Suppressor macrophage (primary cell): ENCODE results near the gene ELK3.

Experiments
- DNase-seq, 4 experiments: peaks; one replicate each; pipeline ENCODE4 v3.0.0-alpha.2; 2020 to 2022

ELK3 gene

DNA sequence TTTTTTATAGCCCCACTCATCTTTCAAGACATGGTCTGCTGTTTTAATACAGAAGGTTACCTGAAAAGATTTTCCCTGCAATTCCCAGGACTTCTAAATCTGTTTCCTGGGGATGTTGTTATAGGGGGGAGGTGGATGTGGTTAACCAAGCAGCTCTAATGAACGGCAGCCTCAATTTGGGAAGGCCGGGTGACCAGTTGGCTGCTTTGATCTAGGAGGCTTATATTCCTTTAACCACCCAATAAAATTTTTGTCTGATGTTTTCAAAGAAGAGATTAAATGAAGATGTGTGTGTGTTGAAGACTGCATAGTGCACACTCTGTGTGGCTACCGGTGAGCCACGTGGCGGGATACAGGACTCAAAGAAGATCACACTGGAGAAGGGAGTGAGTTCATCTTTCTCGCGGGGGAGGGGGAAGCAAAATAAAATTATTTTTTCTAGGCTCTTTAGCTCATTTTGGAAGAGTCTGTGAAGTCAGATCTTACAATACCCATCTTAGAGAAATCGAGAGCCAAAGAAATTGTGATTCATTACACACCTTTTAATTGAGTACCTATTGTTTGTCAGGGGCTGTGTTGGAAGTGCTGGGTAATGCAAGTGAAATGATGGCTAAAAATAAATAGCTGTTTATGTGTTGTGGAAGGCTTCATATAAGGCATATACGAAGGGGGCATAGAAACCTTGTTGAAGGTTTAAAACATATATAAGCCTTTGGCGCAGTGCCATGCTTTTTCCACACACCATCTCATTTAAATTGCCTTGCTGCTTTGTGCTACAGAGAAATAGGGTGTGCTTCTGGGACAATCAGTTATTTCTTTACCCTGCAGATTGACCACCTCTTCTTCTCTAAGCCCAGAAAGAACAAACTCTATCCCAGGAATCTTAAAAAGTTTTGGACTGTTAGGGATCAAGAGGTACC is 18.5 kb downstream of the ELK3 start:
- DNase-seq, result no peak

DNA sequence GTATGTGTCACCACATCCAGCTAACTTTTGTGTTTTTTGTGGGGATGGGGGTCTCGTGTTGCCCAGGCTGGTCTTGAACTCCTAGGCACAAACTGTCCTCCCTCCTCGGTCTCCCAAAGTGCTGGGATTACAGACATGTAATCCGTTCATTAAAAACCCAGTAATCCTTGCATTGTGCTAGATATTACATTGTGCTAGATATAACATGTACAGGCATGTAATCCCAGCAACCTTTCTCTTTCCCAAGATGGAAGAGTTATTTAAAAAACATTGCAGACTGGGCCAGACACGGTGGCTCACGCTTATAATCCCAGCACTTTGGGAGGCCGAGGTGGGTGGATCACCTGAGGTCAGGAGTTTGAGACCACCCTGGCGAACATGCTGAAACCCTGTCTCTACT is 19.7 kb downstream of the ELK3 start:
- DNase-seq, result no peak

DNA sequence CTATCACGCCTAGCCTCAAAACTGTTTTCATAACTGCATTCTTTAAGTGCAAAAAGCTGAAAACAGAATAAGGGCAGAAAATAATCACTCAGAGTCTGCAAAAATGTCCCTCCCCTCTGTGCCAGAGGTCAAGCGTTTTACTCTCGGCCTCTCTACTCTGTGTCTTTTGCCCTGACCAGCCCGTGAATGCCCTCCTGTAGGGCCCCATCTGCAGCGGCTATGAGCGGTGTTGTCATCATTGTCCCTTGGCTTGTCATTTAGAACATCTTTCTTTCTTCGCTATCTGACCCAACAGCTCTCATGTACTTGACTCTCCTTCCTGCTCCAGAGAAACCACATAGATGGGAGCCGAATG is 21.7 kb downstream of the ELK3 start:
- no peak for DNase-seq

DNA sequence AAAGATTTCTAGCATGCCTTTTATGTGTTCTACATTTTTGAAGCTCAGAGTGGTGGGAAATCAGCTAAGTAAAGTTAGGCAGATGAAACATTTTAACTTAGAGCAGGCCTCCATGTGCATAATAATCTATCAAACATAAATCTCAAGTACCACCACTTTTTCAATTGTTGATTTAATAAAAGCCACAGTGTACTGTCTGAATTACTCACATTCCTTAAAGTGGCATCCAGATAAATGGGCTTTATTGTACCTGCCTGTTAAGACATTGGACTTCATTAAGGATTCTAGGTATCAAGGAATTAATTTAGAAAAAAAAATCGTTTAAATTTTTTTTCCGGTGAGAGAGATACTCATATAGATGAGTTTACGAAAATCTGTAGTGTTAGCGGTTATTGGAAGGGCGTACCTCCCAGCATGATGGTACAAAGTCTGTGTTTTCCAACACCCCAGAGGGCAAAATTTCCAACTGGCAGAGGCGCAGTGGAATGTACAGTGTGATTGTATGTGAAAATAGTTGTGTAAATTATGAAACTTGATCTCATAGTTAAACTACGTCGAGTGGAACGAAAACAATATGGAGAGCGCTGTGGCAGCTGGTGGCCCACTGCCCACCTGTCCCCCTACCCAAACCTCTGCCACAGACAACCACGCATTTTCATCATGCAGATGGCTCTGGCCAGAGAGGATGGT is 25.0 kb downstream of the ELK3 start:
- DNase-seq, result no peak

DNA sequence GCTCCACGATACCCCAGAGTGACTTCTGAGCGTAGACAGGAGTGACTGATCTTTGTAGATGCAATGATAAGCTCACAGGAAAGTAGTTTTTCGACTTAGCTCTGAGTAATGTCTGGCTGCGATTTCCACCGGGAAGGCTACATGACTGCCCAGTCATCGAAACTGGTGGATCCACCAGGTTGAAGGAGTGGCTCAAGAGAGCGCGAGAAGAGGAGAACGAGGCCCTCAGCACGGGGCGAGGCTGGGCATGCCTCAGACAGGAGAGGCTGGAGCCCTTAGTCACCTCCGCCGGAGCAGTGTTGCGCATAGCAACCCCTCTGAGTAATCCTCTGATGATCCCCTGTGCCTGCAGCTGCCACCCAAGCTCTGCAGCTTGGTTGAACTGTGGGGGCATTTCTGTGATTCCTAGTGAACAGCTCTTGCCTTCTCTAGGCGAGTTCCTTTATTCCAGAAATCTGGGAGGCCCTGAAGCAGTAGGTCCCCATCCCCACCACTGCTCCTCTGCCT is 25.6 kb downstream of the ELK3 start:
- peak in 3 of 4 experiments; percentile 43 to 61 (median 51) for DNase-seq

DNA sequence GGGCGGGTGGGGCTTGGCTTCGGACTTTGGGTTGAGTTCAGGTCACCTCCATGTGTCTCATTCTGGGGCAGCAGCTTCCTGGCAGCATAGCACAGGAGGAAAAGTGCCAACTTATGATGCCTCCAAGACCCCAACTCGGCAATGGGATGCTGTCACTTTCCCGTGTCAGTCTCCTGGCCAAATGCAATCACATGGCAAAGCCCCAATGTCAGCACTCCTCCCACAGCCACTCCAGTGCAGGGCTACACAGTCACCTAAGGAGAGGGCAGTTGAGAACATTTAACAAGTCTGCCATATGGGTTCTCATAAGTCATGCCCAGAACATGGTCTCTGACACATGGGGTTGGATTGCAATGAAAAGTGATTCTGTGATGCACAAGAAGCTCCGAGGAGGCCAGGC is 26.7 kb downstream of the ELK3 start:
- no peak for DNase-seq

DNA sequence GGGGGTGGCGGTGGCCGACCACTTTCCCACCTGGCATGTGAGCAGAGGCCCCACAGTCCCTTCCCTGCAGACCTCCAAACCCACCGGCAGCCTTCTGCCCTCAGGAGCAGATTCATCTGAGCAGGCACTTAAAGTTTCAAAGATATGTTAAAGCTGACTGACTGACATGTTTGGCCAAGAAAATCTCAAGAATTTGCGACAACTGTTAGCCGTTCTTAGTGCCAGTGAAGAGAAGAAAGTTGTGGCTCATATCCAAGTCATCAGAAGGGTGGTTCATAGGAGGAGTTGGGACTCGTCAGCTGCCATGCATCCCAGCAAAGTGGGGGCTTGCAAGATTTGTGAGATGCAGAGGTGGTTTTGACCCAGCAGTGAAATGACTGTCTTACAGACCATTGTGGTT is 27.2 kb downstream of the ELK3 start:
- DNase-seq, result no peak

DNA sequence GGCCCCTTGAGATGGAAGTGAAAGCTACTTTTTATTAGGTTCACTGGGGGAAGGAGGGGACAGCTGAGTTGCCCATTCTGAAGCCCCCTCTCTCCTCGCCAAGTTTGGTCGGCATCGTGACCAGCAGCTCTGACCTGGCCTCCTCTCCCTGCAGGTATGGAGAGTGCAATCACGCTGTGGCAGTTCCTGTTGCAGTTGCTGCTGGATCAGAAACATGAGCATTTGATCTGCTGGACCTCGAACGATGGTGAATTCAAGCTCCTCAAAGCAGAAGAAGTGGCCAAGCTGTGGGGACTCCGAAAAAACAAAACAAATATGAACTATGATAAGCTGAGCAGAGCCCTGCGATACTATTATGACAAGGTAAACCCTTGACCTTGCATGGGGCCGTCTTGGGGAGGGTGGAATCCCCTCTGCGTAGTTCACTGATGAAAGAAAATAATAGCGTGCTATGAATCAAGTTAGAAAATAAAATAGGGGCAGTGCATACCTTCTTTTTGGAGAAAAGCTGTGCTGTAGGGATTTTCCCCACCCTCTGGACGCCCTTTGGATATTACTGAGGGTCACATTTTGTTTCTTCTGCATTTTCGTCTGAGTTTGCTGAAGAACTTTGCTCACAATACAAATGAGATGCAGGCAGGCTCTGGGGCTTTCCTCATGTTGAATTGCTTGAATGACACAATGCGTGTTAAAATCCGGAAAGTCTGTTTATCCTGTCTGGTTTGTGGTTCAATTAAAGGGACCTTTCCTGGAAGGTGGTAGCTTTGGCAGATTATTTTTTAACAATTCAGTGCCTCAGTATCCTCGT is 29.4 kb downstream of the ELK3 start:
- peak; percentile 39 to 76 (median 49) for DNase-seq

DNA sequence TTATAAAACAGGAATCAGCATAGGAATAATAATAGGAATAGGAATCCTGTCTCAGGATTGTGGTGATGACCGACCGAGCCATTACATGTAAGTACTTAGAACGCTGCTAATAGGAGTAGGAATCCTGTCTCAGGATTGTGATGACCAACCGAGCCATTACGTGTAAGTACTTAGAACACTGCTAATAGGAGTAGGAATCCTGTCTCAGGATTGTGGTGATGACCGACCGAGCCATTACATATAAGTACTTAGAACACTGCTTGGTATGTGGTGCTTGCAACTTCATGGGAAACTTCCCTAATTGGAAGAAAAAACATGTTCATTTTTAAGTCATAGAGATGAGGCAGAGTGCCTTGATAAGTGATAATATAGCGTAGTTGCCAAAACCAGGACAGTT is 30.0 kb downstream of the ELK3 start:
- no peak for DNase-seq

DNA sequence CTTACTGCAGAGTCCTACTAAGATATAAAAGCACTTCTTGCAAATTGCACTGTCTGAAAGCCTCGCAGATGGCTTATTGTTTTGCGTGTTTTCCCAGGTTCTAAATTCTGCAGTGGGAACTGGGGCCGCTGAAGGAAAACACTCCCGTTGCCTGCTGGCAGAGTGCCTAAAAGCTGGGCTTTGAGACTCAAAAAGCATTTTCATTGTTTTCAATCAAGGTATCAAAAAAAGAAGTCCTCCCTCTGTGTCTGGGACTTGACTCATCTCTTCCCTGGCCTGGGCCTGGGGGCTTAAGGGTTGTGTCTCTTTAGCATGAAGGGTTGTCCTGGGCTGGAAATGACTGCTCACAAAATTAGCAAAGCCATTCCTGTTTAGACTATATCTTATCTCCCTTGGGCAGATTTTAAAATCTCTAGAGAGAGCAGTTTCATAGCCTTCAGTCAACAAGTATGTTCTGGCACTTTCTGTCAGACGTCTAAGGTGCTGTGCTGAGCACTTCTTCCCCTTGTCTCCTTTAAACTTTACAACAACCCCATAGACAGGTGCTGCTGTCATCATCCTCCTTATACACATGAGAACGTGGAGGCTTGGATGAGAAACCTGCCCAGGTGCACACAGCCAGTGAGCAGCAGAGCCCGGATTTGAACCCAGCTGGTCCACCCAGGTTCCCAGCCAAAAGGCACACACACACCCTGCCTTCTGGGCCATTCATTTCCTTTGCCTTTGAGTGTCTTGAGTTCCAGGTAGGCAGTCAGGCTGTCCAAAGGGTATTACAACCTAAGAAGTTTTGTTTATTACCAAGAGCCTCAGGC is 31.1 kb downstream of the ELK3 start:
- DNase-seq, result no peak

DNA sequence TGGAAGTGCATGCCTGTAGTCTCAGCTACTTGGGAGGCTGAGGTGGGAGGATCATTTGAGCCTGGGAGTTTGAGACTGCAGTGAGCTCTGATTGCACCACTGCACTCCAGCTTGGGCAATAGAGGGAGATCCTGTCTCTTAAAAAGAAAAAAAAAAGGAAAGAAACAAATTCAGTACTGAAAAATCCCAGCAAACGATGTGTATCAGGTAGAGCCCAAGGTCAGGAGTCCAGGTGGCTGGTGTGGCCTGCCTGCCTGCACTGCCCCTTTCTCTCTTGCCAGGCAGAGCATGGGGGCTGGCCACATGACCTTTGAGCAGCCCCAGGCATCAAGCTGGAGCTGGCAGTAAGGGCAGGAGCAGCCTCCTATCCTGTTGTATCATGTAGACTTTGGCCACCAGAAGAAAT is 31.8 kb downstream of the ELK3 start:
- no peak for DNase-seq

DNA sequence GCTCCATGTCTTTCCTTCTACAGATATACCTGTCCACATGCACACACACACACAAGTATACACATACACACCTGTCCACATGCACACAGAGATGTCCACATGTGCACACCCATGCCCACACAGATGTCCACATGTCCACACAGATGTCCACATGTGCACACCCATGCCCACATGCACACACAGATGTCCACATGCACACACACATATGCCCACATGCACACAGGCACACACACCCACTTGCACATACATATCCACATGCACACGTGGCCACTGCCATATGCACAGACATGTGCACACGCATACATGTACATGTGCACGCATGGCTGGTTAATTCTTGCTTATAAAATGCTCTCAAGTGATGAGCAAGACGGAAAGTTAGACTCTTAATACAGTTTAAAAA is 32.2 kb downstream of the ELK3 start:
- DNase-seq, result no peak

DNA sequence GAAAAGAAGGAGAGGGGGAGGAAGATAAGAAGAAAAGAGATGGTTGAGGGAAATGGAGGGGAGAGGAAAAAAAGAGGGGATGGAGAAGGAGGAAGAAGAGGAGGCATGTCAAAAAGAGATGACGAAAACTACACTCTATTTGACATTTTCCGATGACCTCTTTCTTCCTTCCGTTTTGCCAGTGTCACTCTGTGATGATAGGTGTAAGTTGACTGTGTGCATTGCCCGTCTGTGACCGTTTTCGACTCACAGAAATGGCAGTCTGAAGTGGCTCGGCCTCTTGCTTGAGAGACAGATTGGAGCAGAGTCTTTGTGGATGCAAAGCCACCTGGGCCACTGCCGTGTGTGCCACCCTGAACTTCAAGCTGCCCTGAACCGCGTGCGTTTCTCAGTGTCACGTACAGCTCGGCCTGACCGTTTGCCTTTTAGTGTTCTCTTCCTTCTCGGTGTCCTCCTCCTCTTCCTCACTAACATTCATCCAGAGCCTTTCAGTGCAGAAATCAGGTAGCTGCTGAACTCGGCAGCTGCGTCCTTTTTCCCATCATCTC is 32.7 kb downstream of the ELK3 start:
- no peak for DNase-seq

DNA sequence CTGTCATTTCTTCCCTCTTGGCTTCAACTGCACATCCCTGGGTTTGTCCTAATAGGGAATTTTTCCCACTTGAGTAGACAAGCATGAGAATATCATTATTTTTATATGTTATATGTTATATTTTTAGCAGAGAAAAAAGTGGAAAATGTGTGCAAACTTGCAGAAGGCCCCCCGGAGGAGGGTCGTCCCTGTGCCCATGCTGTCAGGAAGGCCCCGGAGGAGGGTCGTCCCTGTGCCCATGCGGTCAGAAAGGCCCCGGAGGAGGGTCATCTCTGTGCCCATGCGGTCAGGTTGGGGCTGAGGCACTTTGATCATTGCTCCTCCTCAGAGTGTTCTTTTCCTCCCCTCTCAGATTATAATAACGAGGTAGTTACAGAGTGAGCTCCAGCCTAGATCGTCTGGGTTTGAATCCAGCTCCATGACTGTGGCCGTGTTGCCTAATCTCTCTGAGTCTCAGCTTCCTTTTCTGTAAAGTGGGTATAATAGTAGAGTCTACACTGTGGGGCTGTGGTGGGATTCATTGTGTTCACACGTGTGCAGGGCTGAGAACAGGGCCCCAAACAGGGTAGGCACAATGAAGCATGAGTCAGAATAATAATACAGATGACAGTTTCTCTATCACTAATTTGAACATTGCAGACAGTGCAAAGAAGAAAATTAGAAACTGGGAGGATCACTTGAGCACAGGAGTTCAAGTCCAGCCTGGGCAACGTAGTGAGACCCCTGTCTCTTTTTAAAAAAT is 33.4 kb downstream of the ELK3 start:
- no peak for DNase-seq

DNA sequence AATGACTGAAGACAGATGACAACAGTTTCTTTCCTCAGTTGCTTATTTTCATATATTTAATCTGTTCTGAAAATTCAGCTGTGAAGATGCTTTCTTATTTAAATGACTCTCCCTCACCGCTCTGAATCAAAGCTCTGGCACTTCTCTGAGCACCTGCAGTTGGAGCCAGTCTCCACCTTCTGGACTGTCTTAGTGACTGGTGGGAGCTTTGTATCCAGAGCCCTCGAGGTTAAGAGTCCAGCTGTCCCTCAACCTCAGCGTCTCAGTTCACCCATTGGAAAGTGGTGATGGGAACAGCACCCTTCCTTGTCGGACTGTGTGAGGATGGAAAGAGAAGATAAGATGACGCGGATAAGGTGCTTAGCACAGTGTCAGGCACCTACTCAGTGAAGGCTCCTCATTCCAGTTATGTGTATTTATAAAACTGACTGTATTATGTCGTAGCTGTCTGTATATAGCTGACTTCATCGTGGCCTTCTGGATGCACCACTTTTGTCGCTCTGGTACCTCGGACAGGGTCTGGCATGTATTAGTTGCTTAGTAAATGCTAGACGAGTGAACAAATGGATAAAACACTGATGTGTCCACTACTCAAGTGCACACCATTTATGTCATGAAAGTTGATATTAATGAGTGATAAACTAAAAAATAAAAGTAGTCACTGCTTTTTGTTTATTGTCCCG is 34.5 kb downstream of the ELK3 start:
- no peak for DNase-seq

DNA sequence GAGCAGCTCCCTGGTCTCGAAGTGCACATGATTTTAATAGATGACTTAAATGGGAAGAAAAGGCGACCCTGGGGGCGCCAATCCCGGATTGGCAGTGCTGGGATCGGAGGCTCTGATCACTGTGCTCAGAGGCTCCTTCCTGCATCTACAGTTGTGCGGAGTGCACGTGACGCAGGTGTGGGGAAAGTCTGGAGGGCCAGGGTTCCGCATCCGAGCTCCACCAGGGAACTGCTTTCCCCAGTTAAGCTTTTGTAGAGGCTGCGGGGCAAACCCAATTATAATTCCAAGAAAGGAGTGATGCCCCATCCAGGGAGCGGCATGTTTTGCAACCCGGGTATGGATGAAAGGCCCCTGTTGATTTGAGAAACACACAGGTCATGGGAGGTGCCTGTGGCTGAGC is 36.5 kb downstream of the ELK3 start:
- DNase-seq, result no peak

DNA sequence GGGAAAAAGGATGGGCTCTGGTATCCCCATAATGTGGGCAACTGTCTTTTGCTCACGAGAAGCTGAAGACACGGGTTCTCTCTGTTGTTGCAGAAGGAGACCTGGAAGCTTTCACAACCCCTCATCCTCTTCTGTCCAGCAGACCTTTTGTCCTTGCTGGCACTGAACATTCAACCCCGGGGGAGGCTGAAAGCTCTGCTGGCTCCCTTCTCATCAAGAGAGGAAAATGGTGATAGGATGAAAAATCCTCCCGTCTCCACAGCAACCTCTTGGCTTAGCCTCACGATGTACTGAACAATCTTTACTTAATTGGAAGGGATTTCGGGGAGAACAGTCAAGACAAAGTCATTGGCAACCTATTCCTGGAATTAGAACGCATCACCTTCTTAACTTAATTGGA is 39.0 kb downstream of the ELK3 start:
- no peak for DNase-seq

DNA sequence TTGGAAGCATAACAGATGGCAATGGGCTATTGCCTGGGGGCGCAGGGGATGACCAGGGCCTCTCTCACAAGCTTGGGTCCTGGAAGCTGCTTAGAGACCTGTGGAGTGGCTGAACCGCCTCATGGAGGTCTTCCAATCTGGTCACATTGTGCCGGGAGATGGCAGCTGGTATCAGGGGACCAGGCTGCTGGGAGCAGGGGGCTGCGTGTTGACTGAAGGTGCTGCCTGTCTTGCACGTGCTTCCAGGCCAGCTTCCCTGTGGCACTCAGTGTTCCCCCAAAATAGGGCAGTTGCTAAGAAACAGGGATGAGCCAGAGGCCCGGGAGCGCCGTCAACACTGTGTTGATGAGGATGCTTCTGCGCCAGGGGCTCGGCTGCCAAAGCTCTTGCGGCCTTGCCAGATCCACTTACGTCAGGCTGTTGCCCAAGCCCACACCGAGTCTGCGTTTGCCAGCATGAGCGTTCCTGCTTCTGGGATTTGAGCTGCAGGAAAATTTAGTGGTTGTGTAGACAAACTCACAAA is 39.8 kb downstream of the ELK3 start:
- no peak for DNase-seq

DNA sequence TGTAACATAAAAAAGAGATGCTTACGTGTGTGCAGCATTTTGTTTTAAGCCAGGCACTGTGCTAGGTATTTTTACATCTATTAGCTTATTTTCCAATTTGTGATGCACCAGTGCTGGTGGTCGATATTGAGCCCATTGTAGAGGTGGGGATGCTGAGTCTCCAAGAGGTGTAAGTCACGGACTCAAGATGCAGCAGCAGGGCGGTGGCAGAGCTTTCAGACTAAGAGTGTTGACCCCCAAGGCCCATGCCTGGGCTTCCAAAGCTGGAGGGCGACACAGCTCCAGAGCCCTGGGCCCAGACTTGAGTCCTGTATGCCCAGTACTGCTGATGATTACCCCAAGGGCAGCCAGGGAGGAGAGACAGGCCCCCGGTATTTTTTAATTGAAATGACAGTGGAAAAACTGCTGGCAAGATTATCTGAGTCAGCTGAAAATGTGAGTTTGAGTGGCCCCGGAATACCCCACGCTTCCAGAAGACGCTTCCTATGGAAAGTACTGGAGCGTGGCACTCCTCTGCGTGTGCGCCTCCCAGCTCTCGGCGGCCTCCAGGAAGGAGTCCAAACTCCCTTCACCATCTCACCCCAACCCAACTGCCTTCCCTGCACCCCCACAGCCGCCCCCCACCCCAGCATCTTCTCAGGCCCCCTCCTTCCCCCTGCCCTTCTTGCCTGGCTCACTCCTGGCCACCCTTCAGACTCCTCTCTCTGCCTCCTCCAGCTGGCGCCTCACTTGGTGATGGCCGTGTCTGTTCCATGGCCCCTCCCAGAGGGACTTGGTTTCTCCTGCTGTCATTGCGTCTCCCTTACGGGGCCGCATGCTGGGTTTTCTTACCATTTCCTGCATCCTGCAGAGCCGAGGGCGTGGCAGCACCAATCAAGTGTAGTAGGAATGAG is 40.7 kb downstream of the ELK3 start:
- no peak for DNase-seq
